ENCODE measurements around the gene NDUFAF8.
A peak's percentile ranks its signal among the peaks of the same experiment; 100 is the strongest.
"Not testable (repeated sequence)": the region's sequence is repeated elsewhere in the genome, so short reads cannot be mapped to it uniquely, and the experiment has no call there.

Gene NDUFAF8

DNA sequence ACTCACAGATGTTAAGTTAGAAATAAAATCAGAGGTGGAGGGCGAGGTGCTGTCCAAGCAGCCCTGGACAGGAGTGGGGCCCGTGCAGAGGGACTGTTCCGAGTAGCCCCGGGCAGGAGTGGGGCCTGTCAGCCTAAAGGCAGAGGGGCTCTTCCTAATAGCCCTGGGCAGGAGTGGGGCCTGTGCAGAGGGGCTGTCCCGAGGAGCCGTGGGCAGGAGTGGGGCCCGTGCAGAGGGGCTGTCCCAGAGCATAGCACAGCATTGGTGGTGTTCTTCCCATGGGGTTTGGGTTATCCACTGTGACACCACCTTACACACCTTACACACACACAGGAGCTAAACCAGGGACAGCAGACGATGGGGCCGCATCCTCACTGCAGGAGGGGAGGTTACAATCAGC, 26.8 kb upstream of the NDUFAF8 start:
- Mint-ChIP-seq H3K9me3 (no peaks in the 10 kb centered on the region), H3K27ac (no peak overlapping the region), H3K4me1 (peaks cover 15% of the 10 kb centered on the region), H3K27me3 (no peaks in the 10 kb centered on the region), H3K4me3 (no peak overlapping the region)
- ATAC-seq (no peak), DNase-seq (no peak)

DNA sequence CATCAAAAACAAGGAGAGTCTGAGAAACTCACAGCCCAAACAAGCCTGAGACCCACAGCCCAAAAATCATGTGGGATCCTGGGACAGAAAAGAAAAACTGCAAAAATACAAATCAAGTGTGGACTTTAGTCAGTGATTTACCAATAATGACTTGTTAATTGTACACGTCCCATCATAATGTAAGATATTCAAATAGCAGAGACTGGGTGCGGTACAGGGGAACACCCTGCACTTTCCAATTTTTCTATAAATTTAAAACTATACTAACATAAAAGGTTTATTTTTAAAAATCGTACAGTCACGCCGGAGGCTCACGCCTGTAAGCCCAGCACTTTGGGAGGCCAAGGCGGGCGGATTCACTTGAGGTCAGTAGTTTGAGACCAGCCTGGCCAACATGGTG, 25.1 kb upstream of the NDUFAF8 start:
- ATAC-seq (no peak), DNase-seq (no peak)
- no peak overlapping the region for H3K4me3 Mint-ChIP-seq
- peaks cover 6% of the 10 kb centered on the region for H3K4me1 Mint-ChIP-seq
- H3K27me3 Mint-ChIP-seq: no peaks in the 10 kb centered on the region
- H3K27ac Mint-ChIP-seq: no peak overlapping the region
- H3K9me3 Mint-ChIP-seq: no peaks in the 10 kb centered on the region

DNA sequence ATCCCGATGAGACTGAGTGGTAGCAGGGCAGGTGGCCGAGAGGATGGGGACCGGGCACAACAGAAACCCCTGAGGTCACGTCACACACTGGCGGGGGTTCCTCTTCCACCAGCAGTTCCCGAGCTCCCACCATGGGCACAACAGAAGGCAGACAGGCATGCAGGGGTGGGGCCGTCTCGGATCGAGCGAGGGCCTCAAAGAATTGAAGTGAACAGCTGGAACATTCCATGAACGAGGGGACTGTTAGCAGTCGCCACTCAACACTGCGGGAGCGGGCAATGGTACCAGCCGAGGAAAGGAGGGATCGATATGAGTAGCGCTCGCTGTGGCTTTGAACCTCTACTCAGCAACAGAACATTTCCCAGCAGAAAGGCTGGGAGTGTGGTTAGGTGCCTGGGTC, 21.6 kb upstream of the NDUFAF8 start:
- no peaks in the 10 kb centered on the region for H3K27me3 Mint-ChIP-seq
- no peak overlapping the region for H3K27ac Mint-ChIP-seq
- H3K9me3 Mint-ChIP-seq: no peaks in the 10 kb centered on the region
- DNase-seq (no peak), ATAC-seq (no peak)
- peaks cover 17% of the 10 kb centered on the region for H3K4me1 Mint-ChIP-seq
- no peak overlapping the region for H3K4me3 Mint-ChIP-seq

DNA sequence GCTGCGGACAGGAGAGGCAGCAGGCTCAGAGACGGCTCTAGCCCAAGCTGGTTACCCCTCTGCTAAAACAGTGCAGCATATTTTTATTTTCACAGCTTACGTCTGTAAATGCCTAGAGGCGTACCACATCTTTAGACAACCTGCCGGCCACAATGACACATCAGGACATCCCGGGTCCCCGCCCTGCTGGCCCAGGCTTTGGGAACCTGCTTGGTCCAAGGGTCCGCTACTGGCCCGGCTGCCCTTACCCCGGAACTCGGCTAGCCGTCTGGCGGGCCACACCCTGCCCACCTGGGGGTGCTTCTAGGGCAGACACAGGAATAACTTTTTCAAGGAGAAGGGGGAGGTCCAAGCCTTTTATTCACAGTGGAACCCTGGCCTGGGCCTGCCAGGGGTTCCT, 20.7 kb upstream of the NDUFAF8 start:
- ATAC-seq (no peak), DNase-seq (no peak)
- Mint-ChIP-seq H3K27ac (no peak overlapping the region), H3K4me3 (no peak overlapping the region), H3K4me1 (peaks cover 20% of the 10 kb centered on the region), H3K27me3 (no peaks in the 10 kb centered on the region), H3K9me3 (no peaks in the 10 kb centered on the region)

DNA sequence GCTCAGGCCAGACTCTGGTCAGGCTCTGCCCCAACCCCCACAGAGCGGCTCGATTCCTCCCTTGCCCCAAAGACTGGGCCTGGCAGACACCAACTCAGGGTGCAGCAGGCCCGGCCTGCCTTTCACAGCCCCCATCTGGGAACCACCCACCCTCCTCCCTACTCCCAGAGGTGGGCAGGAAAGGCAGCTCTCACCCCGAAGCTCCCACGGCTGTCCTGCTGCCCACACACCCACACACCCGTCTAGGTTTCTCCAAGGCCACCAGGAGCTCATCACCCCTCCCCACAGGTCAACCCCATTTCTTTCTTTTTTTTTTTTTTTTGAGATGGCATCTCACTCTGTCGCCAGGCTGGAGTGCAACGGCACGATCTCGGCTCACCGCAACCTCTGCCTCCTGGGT, 20.1 kb upstream of the NDUFAF8 start:
- DNase-seq (no peak), ATAC-seq (no peak)
- Mint-ChIP-seq H3K4me3 (no peak overlapping the region), H3K4me1 (peaks cover 26% of the 10 kb centered on the region), H3K27me3 (no peaks in the 10 kb centered on the region), H3K9me3 (no peaks in the 10 kb centered on the region), H3K27ac (peak overlapping the region in 1 of 2 donors; percentile 33)

DNA sequence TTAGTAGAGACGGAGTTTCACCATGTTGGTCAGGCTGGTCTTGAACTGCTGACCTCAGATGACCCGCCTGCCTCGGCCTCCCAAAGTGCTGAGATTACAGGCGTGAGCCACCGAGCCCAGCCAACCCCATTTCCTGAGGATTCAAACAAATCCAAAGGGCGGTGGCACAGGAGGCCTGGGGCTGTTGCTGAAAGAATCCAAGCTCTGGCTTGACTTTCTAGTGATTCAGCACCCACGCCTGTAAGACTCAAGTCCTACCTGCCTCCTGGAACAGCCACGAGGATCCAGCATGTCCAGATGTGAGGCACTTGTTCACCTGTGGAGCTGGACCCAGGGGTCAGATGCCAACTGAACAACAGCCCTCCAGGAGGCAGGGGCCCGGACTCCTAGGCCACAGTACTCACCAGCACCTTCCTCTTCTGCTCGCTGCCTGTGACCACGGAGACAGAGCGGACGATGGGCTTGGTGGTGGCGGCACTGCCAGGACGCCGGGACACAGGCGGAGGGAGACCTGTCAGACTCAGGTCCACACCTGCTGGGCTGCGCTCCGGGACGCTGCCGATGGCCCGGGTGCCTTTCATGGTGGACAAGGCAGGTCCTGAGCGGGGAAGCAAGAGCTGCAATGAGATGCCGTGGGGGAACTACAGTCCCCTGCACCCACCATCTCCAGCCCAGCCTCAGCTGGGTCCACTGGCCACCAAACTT, 19.5 kb upstream of the NDUFAF8 start:
- peaks cover 26% of the 10 kb centered on the region for H3K4me1 Mint-ChIP-seq
- no peaks in the 10 kb centered on the region for H3K27me3 Mint-ChIP-seq
- ATAC-seq: no peak
- DNase-seq: no peak
- H3K9me3 Mint-ChIP-seq: no peaks in the 10 kb centered on the region
- H3K27ac Mint-ChIP-seq: no peak overlapping the region
- H3K4me3 Mint-ChIP-seq: no peak overlapping the region

DNA sequence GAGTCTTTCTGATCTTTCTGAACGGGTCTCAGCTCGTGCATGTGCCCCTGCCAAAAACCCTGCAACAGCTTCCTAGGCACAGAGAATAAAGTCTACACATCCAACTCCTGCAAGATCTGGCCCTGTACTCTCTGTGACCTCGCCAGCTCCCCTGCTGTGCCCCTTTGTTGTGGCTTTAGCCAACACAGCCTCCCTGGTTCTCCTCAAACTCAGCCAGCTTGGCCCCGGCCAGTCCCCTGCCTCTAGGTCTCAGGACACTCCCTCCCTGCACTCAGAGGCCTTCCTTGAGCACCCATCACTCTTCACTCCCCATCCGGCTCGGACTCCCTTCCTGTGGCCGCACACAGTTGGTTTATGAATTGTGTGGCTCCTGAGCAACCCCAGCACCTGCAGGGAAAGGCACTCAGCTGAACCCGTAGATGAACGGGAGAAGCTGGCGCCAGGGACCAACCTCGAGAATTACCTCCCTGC, 17.7 kb upstream of the NDUFAF8 start:
- H3K27me3 Mint-ChIP-seq: no peaks in the 10 kb centered on the region
- H3K9me3 Mint-ChIP-seq: no peaks in the 10 kb centered on the region
- no peak overlapping the region for H3K27ac Mint-ChIP-seq
- DNase-seq: no peak
- peaks cover 26% of the 10 kb centered on the region for H3K4me1 Mint-ChIP-seq
- ATAC-seq: no peak
- peak overlapping the region; percentile 30 to 35 for H3K4me3 Mint-ChIP-seq

DNA sequence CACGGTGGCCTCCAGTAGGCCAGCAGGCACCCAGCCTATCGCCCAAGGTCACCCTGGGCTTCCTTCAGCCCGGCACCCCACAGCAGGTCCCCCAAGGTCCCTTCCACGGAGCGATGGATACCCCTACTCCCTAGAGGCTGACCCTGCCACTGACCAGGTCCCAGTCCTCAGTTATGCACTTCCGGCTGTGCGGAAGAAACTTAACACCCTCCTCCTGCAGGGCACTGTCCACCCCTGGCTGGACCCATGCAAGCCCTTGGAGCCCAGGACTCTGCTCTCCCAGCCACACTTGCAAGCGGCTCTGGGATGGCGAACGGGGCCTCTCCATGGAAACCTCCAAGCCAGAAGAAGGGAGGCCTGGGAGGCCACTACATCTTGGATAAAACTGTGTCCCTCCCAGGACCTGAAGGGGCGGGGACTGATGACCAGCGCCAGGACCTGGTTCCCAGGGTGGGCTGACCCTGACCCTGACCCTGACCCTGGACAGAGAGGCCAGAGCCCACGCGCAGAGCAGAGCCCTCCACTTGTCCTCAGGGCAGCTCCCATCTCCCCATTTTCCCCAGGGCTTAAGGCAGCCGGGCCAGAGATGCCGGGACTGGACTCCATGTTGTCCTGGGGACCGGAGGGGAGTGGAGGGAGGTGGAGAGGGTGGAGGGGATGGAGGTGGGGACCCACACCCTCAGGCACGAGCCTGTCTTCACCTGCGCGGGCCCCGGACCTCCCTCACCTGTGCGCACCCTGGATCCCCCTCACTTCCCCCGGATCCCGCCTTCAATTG, 17.1 kb upstream of the NDUFAF8 start:
- Mint-ChIP-seq H3K4me1 (peaks cover 22% of the 10 kb centered on the region), H3K27ac (no peak overlapping the region), H3K9me3 (no peaks in the 10 kb centered on the region), H3K4me3 (peak overlapping the region; percentile 71 to 84), H3K27me3 (no peaks in the 10 kb centered on the region)
- no peak for DNase-seq
- ATAC-seq: peak; percentile 2

DNA sequence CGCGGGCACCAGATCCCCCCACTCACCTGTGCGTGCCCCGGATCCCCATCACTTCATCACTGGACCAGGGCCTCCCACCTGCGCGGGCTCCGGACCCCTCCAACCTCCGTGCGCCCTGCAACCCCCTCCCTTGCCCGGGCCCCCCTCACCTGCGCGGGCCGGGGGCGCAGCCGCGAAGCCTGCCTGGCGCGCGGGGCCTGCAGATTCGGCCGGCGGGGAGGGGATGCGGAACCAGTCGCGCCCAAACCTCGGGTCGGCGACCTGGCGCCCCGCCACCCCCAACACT, 16.6 kb upstream of the NDUFAF8 start:
- DNase-seq: no peak
- Mint-ChIP-seq H3K4me1 (peaks cover 22% of the 10 kb centered on the region), H3K27me3 (no peaks in the 10 kb centered on the region), H3K27ac (peak overlapping the region in 1 of 2 donors; percentile 60), H3K9me3 (no peaks in the 10 kb centered on the region), H3K4me3 (peak overlapping the region; percentile 71 to 84)
- peak; percentile 8 for ATAC-seq

DNA sequence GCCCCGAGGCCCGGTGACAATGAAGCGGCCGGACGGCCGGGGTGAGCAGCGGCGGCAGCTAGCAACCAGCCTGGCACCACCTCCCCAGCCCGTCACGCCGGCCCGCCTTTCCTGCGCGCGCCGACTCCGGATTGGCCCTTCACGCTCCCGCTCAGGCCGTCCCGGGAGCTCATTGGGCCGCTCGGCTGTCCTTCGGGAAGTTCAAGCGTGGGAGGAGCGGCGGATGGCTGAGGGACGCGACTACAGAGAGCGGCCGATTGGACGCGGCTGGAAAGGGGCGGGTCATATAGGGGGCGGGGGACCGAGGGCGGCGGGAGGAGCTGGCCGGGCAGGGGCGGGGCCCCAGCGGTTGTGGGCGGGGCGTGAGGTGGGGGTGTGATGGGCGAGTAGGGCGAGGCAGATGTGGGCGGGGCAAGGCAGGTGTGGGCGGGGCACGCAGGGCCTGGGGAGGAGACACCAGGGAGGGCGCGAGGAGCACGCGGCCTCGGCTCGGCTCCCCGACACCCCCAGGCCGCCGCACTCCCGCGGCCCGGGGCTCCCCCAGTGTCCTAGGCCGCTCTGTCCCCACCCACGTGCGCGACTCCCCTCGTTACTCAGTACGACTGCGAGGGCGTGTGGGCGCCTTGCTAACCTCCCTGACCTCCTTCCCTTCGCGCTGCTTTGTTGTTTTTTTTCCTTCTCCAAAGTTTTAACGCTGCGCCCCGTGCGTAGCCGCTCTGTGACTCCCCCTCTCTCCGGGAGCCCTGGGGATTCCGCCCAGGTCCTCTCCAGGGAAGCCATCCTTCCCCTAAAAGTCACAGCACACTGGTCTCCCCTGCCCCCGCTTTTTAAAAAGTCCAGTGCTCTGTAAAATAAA, 16.0 kb upstream of the NDUFAF8 start, which contains the start of gene CEP131:
Gene CEP131, minus strand, starts transcription at position 60 of the 856 bp plus-strand sequence. CDS start 2,909 bp downstream, outside the sequence.
- H3K27ac Mint-ChIP-seq: peak within 1 kb of the TSS in 1 of 2 donors; percentile 60
- DNase-seq (peak; percentile 99 to 100), ATAC-seq (peak; percentile 97)
- H3K9me3 Mint-ChIP-seq: no peaks in the 10 kb centered on the region
- peak within 1 kb of the TSS; percentile 79 to 84 for H3K4me3 Mint-ChIP-seq
- H3K4me1 Mint-ChIP-seq: peaks cover 28% of the 10 kb centered on the region
- no peaks in the 10 kb centered on the region for H3K27me3 Mint-ChIP-seq

DNA sequence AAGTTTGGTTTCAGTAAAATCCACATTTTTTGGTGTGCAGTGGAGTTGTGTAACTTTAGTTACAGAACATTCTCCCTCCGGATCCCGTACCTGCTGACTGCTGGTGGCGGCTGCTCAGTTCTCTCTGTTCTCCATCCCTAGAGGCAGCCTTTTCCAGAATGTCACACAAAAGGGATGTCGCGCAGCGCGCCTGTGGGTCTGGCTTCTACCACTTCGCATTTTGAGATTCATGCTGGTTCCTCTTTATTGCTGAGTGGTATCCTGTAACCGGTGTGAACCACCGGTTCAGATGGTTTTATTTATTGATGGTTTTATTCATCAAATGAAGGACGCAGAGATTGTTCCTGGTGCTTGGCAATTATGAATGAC, 15.4 kb upstream of the NDUFAF8 start:
- Mint-ChIP-seq H3K27ac (peak overlapping the region in 1 of 2 donors; percentile 74), H3K4me1 (peaks cover 29% of the 10 kb centered on the region), H3K9me3 (no peaks in the 10 kb centered on the region), H3K4me3 (peak overlapping the region; percentile 79 to 80), H3K27me3 (no peaks in the 10 kb centered on the region)
- DNase-seq (no peak), ATAC-seq (no peak)

DNA sequence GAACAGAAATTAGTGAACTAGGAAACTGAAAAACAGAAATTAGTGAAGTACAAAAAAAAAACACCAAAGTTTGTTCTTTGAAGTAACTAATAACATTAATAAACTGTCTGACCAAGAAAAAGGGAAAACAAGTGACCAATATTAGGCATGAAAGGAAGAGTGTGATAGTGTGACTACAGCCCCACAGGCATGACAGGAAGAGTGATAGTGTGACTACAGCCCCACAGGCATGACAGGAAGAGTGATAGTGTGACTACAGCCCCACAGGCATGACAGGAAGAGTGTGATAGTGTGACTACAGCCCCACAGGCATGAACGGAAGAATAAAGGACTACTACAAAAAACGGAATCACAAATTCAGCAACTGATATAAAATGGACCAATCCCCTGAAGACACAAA, 11.5 kb upstream of the NDUFAF8 start:
- peaks cover 18% of the 10 kb centered on the region for H3K4me1 Mint-ChIP-seq
- DNase-seq, H3K27me3 Mint-ChIP-seq, H3K27ac Mint-ChIP-seq, ATAC-seq, H3K9me3 Mint-ChIP-seq, H3K4me3 Mint-ChIP-seq: not testable (repeated sequence)

DNA sequence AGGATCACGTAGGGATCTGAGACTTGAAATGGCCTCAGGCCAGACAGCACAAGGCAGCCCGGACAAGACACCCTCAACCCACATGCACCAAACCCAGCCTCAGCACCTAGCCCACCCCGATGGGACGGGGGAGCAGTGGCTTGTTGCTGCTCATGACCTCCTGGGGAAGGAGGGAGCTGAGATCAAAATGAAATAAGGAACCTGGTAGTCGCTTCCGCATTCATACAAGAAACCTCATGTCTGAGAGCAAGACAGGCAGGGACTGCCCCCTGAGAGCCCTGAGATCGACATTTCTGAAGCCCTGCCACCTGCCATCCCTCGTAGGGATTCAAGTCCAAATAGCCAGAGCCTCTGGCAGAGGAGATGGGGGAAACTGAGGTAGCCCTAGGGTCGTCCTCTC, 10.7 kb upstream of the NDUFAF8 start:
- DNase-seq: no peak

DNA sequence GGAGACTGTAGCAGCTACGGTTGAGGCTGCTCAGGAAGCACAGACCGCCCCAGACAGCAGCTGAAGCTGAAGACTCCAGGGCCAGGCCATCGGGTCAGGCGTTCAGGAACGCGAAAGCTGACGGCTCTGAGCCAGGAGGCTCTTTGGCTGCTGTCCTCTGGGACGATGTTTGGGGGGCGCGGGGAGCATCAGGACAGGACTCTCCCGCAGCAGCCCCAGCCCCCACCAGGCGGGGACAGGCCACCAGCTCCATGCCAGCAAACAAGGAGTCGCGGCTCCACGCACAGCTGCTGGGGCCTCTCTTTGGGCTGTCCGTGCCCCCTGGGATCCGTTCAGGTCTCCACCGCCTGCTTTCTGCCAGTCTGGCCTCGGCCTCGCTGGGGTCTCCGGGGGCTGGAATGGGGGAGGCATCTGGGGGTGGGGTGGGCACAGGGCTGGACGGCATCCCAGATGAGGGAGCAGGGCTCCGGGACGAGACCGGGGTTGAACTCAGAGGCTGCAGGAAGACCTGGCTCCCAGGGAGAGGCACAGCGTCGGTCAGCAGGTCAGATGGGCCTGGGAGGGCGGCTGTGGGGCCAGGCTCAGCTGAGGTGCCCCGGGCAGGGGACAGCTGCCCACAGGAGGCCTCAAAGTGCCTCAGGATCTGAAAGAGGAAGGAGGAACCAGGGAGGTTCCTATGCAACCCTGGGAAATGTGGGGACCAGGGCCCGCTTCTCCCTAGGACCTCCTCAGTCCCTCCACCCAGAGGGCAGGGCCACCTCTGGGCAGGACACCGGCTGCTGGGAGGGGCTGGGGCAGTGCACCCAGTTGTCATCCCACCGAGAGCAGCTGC, 10.1 kb upstream of the NDUFAF8 start:
- no peaks in the 10 kb centered on the region for H3K27me3 Mint-ChIP-seq
- ATAC-seq (no peak), DNase-seq (no peak)
- peaks cover 9% of the 10 kb centered on the region for H3K4me1 Mint-ChIP-seq
- no peaks in the 10 kb centered on the region for H3K9me3 Mint-ChIP-seq
- no peak overlapping the region for H3K27ac Mint-ChIP-seq
- H3K4me3 Mint-ChIP-seq: no peak overlapping the region

More for the DNA sequence above, 10.7 kb upstream of the NDUFAF8 start:
- no peak overlapping the region for H3K4me3 Mint-ChIP-seq
- H3K27ac Mint-ChIP-seq: no peak overlapping the region
- no peak for ATAC-seq
- peaks cover 15% of the 10 kb centered on the region for H3K4me1 Mint-ChIP-seq
- no peaks in the 10 kb centered on the region for H3K27me3 Mint-ChIP-seq
- no peaks in the 10 kb centered on the region for H3K9me3 Mint-ChIP-seq

DNA sequence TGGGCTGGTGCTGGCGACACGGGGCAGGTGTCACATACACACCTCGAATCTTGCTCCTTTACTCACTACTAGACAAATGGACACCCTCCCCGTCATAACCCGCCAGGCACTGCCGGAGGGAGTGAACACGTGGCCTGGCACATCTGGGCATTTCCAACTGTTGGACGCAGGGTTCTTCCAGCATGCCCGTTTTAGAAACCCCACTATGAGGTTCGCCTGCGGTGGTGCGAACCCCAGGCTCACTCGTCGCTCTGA, 9.5 kb upstream of the NDUFAF8 start:
- ATAC-seq (no peak), DNase-seq (no peak)
- H3K27ac Mint-ChIP-seq: no peak overlapping the region
- no peaks in the 10 kb centered on the region for H3K27me3 Mint-ChIP-seq
- no peak overlapping the region for H3K4me3 Mint-ChIP-seq
- no peaks in the 10 kb centered on the region for H3K9me3 Mint-ChIP-seq
- peaks cover 10% of the 10 kb centered on the region for H3K4me1 Mint-ChIP-seq

Measured in stimulated activated naive CD8-positive, alpha-beta T cell treated with anti-CD3 and anti-CD28 coated beads, Interleukin-15, amount 100 ng/mL, for 72 hours (primary cell).